Tibial nerve (tissue), 3 donors: Measurements from ENCODE around the gene MARCHF3.

Source experiments
- CTCF ChIP-seq, 5 experiments: fragments of 200-600 bp in 3 of 5; fragments of 450-650 bp in 2 of 5; sonication (generic) in 3 of 5; IDR thresholded peaks; one replicate each; pipeline ENCODE4 v1.5.1; 2016 to 2019; ENCODE audit warnings: antibody characterized with exemption in 5 of 5, mild to moderate bottlenecking in 3 of 5, moderate library complexity in 2 of 5
- POLR2A ChIP-seq, 2 donors: fragments of 450-650 bp; IDR thresholded peaks; one replicate each; pipeline ENCODE4 v1.6.1; 2017; ENCODE audit warnings: antibody characterized with exemption in 2 of 2, mild to moderate bottlenecking in 2 of 2, moderate library complexity in 2 of 2

- TF ChIP-seq POLR2A (IDR thresholded peaks at IDR 0.05): no peak
- TF ChIP-seq CTCF (IDR thresholded peaks at IDR 0.05): no peak
Measured at GRCh38 chr5:126819253-126819652, 211.1 kb downstream of the MARCHF3 start.
